Uterus (tissue), 2 donors: Measurements from ENCODE around the gene HTR1D.

Experiments
- CTCF ChIP-seq, 4 experiments: fragments of 200-600 bp in 2 of 4; fragments of 450-650 bp in 2 of 4; sonication (generic) in 2 of 4; IDR thresholded peaks; one replicate each; pipeline ENCODE4 v1.5.1; 2016 to 2019; ENCODE audit warnings: antibody characterized with exemption in 4 of 4, mild to moderate bottlenecking in 2 of 4, moderate library complexity in 1 of 4
- POLR2A ChIP-seq, 2 donors: fragments of 450-650 bp; IDR thresholded peaks; one replicate each; pipeline ENCODE4 v1.6.1; 2016; ENCODE audit warnings: antibody characterized with exemption in 2 of 2, mild to moderate bottlenecking in 1 of 2, moderate library complexity in 1 of 2

- no peak for TF ChIP-seq CTCF (IDR thresholded peaks at IDR 0.05)
- no peak for TF ChIP-seq POLR2A (IDR thresholded peaks at IDR 0.05)
Measured at GRCh38 chr1:23156940-23157339, 60.4 kb downstream of the HTR1D start.
